Measurements from ENCODE around the gene NDOR1.

Gene NDOR1

DNA sequence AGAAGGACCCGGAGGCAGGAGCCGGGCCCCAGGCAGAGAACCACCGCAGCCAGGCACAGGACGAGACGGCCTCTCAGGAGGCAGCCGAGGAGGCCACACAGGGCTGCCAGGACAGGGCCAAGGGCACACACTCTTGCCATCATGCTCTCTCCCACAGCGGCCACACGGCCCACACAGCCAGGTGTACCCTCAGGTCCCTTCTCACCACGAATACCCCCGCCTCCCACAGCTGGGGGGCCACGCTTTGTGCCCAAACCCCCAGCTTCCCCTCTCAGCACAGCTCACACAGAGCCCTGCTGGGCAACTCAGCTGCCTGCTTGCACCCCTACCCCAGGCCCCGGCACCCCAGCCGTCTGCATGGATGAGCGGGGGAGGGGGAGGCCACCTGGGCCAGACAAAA, 11.7 kb upstream of the NDOR1 start:
- no peak overlapping the region for H3K4me3 ChIP-seq (ENCODE audit: control insufficient read depth, low read depth, low read length)
- no peak for DNase-seq (ENCODE audit: low read depth)
- TF ChIP-seq, protein P1, sequence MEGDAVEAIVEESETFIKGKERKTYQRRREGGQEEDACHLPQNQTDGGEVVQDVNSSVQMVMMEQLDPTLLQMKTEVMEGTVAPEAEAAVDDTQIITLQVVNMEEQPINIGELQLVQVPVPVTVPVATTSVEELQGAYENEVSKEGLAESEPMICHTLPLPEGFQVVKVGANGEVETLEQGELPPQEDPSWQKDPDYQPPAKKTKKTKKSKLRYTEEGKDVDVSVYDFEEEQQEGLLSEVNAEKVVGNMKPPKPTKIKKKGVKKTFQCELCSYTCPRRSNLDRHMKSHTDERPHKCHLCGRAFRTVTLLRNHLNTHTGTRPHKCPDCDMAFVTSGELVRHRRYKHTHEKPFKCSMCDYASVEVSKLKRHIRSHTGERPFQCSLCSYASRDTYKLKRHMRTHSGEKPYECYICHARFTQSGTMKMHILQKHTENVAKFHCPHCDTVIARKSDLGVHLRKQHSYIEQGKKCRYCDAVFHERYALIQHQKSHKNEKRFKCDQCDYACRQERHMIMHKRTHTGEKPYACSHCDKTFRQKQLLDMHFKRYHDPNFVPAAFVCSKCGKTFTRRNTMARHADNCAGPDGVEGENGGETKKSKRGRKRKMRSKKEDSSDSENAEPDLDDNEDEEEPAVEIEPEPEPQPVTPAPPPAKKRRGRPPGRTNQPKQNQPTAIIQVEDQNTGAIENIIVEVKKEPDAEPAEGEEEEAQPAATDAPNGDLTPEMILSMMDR (IDR thresholded peaks at IDR 0.05; ENCODE audit: control insufficient read depth, insufficient read depth, low read depth, low read length, missing control alignments), result no peak

DNA sequence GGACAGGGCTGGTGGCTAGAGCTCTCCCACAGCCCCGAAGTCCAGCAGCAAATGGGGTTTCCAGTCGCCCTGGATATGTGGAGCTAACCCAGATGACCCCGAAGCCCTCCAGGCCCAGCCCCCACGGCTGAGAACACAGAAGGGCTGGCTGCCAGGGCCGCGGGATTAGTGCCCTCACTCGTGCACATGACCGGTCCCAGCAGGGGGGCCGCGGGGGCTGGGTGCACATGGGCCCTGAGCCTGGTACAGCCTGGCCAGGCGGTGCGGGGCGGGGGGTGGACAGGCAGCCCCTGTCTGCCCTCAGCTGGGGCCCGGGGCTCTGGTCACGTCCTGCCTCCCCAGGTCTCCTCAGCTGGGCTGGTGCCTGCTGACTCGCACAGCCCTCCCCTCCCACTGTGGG, 11.1 kb upstream of the NDOR1 start:
- TF ChIP-seq, protein P1 (IDR thresholded peaks at IDR 0.05; ENCODE audit: control insufficient read depth, insufficient read depth, low read depth, low read length, missing control alignments), result no peak
- DNase-seq (ENCODE audit: low read depth), result no peak
- H3K4me3 ChIP-seq (ENCODE audit: control insufficient read depth, low read depth, low read length), result no peak overlapping the region

DNA sequence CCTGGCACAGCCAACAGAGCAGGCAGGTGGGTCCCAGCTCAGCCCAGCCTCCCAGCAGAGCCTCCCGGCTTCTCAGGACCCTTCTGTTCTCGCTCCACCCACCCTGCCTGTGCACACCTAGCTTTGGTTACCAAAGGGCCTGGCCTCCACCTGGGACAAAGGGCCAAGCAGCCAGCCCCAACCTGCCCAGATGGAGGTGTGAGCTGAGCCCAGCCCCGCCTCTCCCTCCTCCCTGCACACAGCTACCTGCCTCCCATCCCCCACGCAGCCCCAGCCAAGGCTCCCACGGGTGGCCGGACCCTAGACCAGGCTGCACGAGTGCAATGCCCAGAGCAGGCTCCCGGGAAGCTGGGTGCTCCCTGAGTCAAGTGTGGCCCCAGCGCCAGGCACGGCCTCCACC, 10.6 kb upstream of the NDOR1 start:
- DNase-seq (ENCODE audit: low read depth), result no peak
- TF ChIP-seq, protein P1 (IDR thresholded peaks at IDR 0.05; ENCODE audit: control insufficient read depth, insufficient read depth, low read depth, low read length, missing control alignments), result no peak
- H3K4me3 ChIP-seq (ENCODE audit: control insufficient read depth, low read depth, low read length), result no peak overlapping the region

DNA sequence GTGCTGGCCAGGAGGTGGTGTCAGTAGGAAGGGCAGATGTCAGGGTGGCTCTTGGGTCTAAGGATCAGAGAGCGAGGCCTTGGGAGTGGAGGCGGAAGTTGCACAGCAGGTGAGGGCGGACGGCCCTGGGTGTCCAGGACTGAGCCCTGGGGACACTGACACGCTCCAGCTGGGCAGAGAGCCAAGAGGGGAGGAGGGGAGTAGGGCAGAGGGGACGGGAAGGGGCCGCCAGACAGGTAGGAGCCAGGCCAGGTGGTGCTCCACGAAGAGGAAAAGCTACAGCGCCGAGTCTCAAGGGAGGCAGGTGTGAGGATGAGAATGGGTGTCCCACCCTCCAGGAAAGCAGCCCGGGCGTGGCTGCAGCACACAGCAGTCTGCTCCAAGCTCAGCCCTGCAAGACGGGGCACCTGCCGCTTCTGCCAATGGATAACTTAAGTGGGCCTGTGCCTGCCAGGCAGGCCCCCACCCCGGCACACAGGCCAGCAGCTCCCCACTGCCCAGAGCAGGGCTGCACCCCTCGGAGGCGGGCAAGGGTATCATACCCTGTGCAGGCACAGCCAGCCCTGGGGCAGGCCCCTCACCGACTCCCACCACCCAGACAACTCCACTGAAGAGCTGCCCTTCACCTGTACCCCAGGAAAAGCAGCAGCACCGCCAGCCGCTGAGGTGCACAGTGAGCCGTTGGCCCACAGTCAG, 9.8 kb upstream of the NDOR1 start:
- DNase-seq (ENCODE audit: low read depth), result no peak
- no peak overlapping the region for H3K4me3 ChIP-seq (ENCODE audit: control insufficient read depth, low read depth, low read length)
- TF ChIP-seq, protein P1 (IDR thresholded peaks at IDR 0.05; ENCODE audit: control insufficient read depth, insufficient read depth, low read depth, low read length, missing control alignments), result no peak

DNA sequence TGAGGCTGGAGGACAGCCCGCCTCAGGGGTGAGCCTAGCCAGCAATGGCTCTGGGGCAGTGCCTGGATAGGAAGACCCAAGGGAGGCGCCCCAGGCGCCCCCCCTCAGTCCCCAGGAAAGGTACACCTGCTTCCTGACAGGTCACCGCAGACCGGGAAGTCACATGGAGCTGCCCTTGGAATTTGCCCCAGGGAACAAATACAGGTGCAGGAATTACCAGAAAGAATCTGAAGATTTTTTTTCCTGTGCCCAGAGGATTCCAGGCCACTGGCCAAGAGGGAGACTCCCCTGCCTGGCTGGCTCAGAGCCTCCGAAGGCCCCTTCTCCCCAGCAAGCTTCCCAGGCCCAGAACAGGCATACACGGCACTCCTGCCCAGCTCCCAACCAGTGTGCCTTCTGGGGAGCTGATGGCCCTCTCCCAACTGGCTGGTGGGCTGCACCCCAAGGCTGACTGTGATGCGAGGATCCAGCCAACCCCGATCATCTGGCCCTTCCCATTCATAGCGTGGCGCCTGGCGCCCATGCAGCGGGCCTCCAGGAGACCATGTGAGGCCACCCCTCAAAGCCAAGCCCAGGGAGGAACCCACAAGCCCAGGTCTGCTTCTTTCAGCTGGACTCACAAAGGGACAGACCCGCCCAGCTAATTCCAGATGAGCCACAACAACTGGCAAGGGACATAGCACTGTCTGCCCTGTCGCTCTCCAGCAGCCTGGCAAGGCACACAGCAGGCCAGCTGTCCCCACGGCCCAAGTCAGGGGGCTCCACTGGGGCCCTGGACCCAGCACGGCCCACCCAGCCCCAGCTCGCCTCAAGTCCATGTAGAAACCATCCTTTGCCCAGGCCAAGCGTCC, 7.2 kb upstream of the NDOR1 start:
- DNase-seq (ENCODE audit: low read depth), result no peak
- H3K4me3 ChIP-seq (ENCODE audit: control insufficient read depth, low read depth, low read length), result peak overlapping the region; percentile 42
- TF ChIP-seq, protein P1 (IDR thresholded peaks at IDR 0.05; ENCODE audit: control insufficient read depth, insufficient read depth, low read depth, low read length, missing control alignments), result no peak

DNA sequence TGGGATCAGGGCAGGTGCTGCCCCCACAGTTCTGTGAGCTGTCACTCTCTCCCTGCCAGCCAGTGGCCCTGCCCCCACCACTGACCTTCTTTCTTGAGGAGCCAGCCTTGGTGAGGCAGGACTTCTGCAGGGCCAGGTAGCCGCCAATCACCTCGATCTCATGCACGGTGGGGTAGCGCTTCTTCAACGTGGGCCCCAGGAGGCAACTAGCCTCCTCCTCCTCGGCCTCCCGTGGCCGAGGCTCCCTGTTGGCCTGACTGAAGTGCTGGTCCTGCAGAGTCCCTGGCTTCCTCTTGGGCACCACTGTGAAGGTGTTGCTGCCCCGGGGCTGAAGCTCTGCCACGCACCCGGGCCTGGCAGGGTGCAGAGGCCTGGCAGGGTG, 6.6 kb upstream of the NDOR1 start:
- peak overlapping the region; percentile 42 for H3K4me3 ChIP-seq (ENCODE audit: control insufficient read depth, low read depth, low read length)
- DNase-seq (ENCODE audit: low read depth), result no peak
- TF ChIP-seq, protein P1 (IDR thresholded peaks at IDR 0.05; ENCODE audit: control insufficient read depth, insufficient read depth, low read depth, low read length, missing control alignments), result no peak

Measured in AG09309 (cell line).